Endothelial cell of umbilical vein (primary cell): ENCODE measurements around the gene GAS2L2. TPM values are rescaled to one million over a fixed set of nuclear protein-coding genes. Genes with fewer than 3 reads are reported as not detected.

Experiments
- BruUV-seq: library from RNA; stranded (reverse); fragments of 400-500 nt; replicated peaks from 2 replicates; lab custom pipeline; 2021; lab: Mats Ljungman, UMichigan
- CTCF ChIA-PET: fragments of 300-600, 350-600 bp; sonication (Branson Sonifier 250); formaldehyde crosslinking; loops from one replicate; lab custom pipeline; 2021; ENCODE audit warnings: antibody characterized with exemption, inconsistent platforms; lab: Charles Lee
- POLR2A ChIA-PET: fragments of 300-600, 350-600 bp; sonication (Branson Sonifier 250); formaldehyde crosslinking; loops from one replicate; lab custom pipeline; 2021; ENCODE audit warnings: antibody characterized with exemption, inconsistent platforms; lab: Charles Lee
- DNase-seq: peaks from one replicate; pipeline ENCODE4 v3.0.0-alpha.2; 2011; ENCODE audit warnings: low read depth, low spot score
- FAIRE-seq: peaks from 2 replicates; lab custom pipeline; 2011; peaks lifted over from hg19 to GRCh38; lab: Jason Lieb, UNC
- H2AFZ ChIP-seq: 2 replicates; pipeline ENCODE4 v1.6.0; 2012; ENCODE audit warnings: low read depth, low read length, control low read depth, inconsistent platforms
- H3K27ac ChIP-seq: 2 replicates; pipeline ENCODE4 v1.5.1; 2011; ENCODE audit warnings: low read depth, mild to moderate bottlenecking, control low read depth, low read length, moderate library complexity; ENCODE audit not compliant: insufficient read depth
- H3K27me3 ChIP-seq, 2 experiments: 2 replicates each; pipeline versions ENCODE4 v1.6.0 to v1.6.1; 2011; ENCODE audit warnings: low read length in 2 of 2, mixed read lengths in 1 of 2; ENCODE audit not compliant: control insufficient read depth in 2 of 2, insufficient read depth in 2 of 2
- H3K36me3 ChIP-seq, 2 experiments: 2 replicates in 1 of 2; 3 replicates in 1 of 2; pipeline ENCODE4 v1.5.1; 2011; ENCODE audit warnings: low read length in 2 of 2, mild to moderate bottlenecking in 1 of 2, moderate library complexity in 1 of 2; ENCODE audit not compliant: control insufficient read depth in 2 of 2, insufficient read depth in 2 of 2; ENCODE audit errors: extremely low read depth in 1 of 2
- H3K4me1 ChIP-seq: 3 replicates; pipeline ENCODE4 v1.5.1; 2011; ENCODE audit warnings: mild to moderate bottlenecking, low read length; ENCODE audit not compliant: control insufficient read depth, insufficient read depth; ENCODE audit errors: extremely low read depth
- H3K4me2 ChIP-seq: 2 replicates; pipeline ENCODE4 v1.6.1; 2011; ENCODE audit warnings: low read length, control low read depth, mixed read lengths; ENCODE audit not compliant: insufficient read depth
- H3K4me3 ChIP-seq, 3 experiments: fragments of 200-600 bp in 1 of 3; sonication (generic), shearing (Covaris generic) in 1 of 3; replicated peaks in 1 of 3; 2 replicates each; pipeline ENCODE4 v1.5.1; 2011 to 2016; ENCODE audit warnings: control low read depth in 3 of 3, low read length in 3 of 3, mild to moderate bottlenecking in 2 of 3, inconsistent platforms in 1 of 3, low read depth in 1 of 3, moderate library complexity in 1 of 3; ENCODE audit not compliant: insufficient read depth in 1 of 3
- H3K79me2 ChIP-seq: 2 replicates; pipeline ENCODE4 v1.6.0; 2012; ENCODE audit warnings: low read length, inconsistent platforms; ENCODE audit not compliant: control insufficient read depth, insufficient read depth
- H3K9ac ChIP-seq: replicated peaks from 2 replicates; pipeline ENCODE3; 2011; ENCODE audit warnings: low read length, control low read depth; ENCODE audit not compliant: insufficient read depth; ENCODE audit errors: extremely low read depth
- H3K9me1 ChIP-seq: replicated peaks from 3 replicates; pipeline ENCODE4 v1.6.0; 2011; ENCODE audit warnings: mild to moderate bottlenecking, low read length; ENCODE audit not compliant: control insufficient read depth, insufficient read depth; ENCODE audit errors: extremely low read depth
- H3K9me3 ChIP-seq: replicated peaks from 2 replicates; pipeline ENCODE4 v1.5.1; 2012; ENCODE audit warnings: low read length, inconsistent platforms; ENCODE audit not compliant: control insufficient read depth, insufficient read depth
- H4K20me1 ChIP-seq: replicated peaks from 2 replicates; pipeline ENCODE3; 2011; ENCODE audit warnings: mild to moderate bottlenecking, low read length; ENCODE audit not compliant: control insufficient read depth, insufficient read depth; ENCODE audit errors: extremely low read depth
- CTCF ChIP-seq, 2 donors: IDR thresholded peaks; 1 replicate in 1 of 2; 2 replicates in 1 of 2; pipeline ENCODE4 v1.5.1; 2011; ENCODE audit warnings: low read length in 2 of 2, mild to moderate bottlenecking in 2 of 2, moderate library complexity in 2 of 2, control low read depth in 1 of 2, inconsistent platforms in 1 of 2, low read depth in 1 of 2; ENCODE audit not compliant: insufficient read depth in 1 of 2; ENCODE audit errors: extremely low read depth in 1 of 2
- EZH2 ChIP-seq: IDR thresholded peaks from 2 replicates; pipeline ENCODE4 v1.6.1; 2012; ENCODE audit warnings: borderline replicate concordance, low read depth, mild to moderate bottlenecking, moderate library complexity, low read length, inconsistent platforms; ENCODE audit not compliant: severe bottlenecking
- FOS ChIP-seq: IDR thresholded peaks from 2 replicates; pipeline ENCODE4 v1.6.1; 2011; ENCODE audit warnings: mild to moderate bottlenecking, low read length, moderate library complexity, borderline replicate concordance; ENCODE audit not compliant: insufficient read depth
- GATA2 ChIP-seq: IDR thresholded peaks from 2 replicates; pipeline ENCODE4 v1.7.0; 2011; ENCODE audit warnings: low read depth, mild to moderate bottlenecking, moderate library complexity, mixed read lengths, low read length; ENCODE audit not compliant: insufficient read length, insufficient read depth
- JUN ChIP-seq: IDR thresholded peaks from 2 replicates; pipeline ENCODE4 v1.6.1; 2011; ENCODE audit warnings: borderline replicate concordance, low read depth; ENCODE audit not compliant: insufficient read length, insufficient read depth
- MYC ChIP-seq: IDR thresholded peaks from one replicate; pipeline ENCODE4 v1.6.1; 2011; ENCODE audit warnings: mild to moderate bottlenecking, low read depth, low read length
- POLR2A ChIP-seq: IDR thresholded peaks from 2 replicates; pipeline ENCODE4 v1.6.1; 2012; ENCODE audit warnings: low read depth, mild to moderate bottlenecking, control low read depth, low read length
- POLR2AphosphoS5 ChIP-seq: IDR thresholded peaks from 2 replicates; pipeline ENCODE4 v1.6.1; 2012; ENCODE audit warnings: low read depth, mild to moderate bottlenecking, control low read depth, low read length, moderate library complexity; ENCODE audit not compliant: insufficient read depth
- dilution Hi-C: fragments of 300-500 bp; cut with MboI; formaldehyde crosslinking; loops from one replicate; pipeline ENCODE4 v1.15.0; 2019; ENCODE audit warnings: low sequenced_read_pairs; ENCODE audit not compliant: extremely low pct_ligation_motif_present
- intact Hi-C: fragments of 100-400 bp; cut with micrococcal nuclease; formaldehyde crosslinking; loops from one replicate; pipeline ENCODE4 v1.10.0; 2022
- polyA plus RNA-seq, 4 experiments: library from polyadenylated mRNA; depleted of rRNA in 3 of 4; stranded (reverse) in 3 of 4; unstranded in 1 of 4; fragments of >200 nt; gene quantifications; 2 replicates each; pipeline versions ENCODE4 v1.2.1 to v1.2.3, GENCODE V29; 2011 to 2012; ENCODE audit warnings: missing spikeins in 1 of 4
- total RNA-seq: library from RNA; stranded (reverse); gene quantifications from 2 replicates; pipeline ENCODE4 v1.2.3, GENCODE V29; 2021
- TF ChIP-seq, protein P1 (sequence below): IDR thresholded peaks from 2 replicates; pipeline ENCODE4 v1.6.1; 2011; ENCODE audit not compliant: insufficient read depth, insufficient read length

The GAS2L2 gene
- total and polyA plus RNA-seq, 2 donors (not counting 3 experiments of a cell fraction or from before 2014, with no cell fraction given), result not detected

DNA sequence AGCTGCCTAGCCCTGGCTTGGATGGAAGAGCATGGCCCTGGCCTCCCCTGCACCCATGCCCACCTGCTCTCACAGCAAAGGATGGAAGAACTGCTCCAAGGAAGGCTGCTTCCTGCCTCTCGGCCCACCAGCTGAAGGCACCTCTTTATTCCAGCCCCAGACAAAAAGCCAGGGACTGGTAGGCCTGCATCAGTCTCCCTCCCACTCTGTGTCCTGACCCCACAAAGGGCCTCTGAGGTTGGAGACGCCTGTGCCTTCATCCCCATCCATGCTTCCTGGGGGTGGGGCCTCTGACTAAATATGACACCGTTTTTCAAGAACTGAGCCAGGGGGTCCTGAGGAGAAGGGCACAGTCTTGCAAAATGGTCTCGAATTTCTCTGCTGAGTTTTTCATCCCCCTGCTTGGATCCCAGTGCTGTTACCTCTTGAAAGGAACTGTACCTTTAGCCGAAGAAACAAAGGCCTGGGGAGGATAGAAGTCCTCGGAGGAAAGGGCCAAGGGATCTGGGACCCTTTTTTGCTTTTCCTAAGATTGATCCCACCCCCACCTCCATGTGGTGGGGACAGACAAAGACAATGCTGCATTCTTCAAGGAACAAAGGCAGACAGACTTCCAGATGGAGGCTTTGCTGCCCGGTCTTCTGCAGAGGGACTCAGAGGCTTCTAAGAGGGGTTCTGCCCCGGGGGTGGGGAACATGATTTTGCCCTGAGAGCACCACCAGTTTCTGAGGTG, 12.9 kb upstream of the GAS2L2 start:
- Histone ChIP-seq H3K4me3 (no peak overlapping the region), H3K79me2 (no peaks in the 10 kb centered on the region), H3K27me3 (peaks cover 2 to 3% of the 10 kb centered on the region in 2 experiments), H3K9ac (no peak overlapping the region), H3K9me1 (no peaks in the 10 kb centered on the region), H3K4me2 (no peak overlapping the region), H4K20me1 (no peaks in the 10 kb centered on the region), H3K27ac (no peak overlapping the region), H3K9me3 (no peaks in the 10 kb centered on the region), H2AFZ (no peak overlapping the region), H3K4me1 (peaks cover 7% of the 10 kb centered on the region), H3K36me3 (no peaks in the 10 kb centered on the region)
- ChIA-PET POLR2A (no interaction called here), CTCF (interaction anchor here (1.6 to 8.5 kb wide), 8 partner anchors 11 to 54 kb away, joined by 12 to 453 read pairs (median 32); partner anchors contain the start of genes GAS2L2, MMP28 and TAF15)
- no peak for DNase-seq
- intact Hi-C loops, result no loop called here
- no TSS peak for BruUV-seq
- dilution Hi-C loops, result no loop called here
- TF ChIP-seq POLR2AphosphoS5 (no peak), POLR2A (no peak), EZH2 (no peak), GATA2 (no peak), MYC (no peak), JUN (no peak), FOS (no peak), CTCF (IDR thresholded peaks at IDR 0.05; ENCODE audit: extremely low read depth in 1 of 2, insufficient read depth in 1 of 2, low read depth in 1 of 2, low read length in 2 of 2) (no peak)
- TF ChIP-seq, protein P1, sequence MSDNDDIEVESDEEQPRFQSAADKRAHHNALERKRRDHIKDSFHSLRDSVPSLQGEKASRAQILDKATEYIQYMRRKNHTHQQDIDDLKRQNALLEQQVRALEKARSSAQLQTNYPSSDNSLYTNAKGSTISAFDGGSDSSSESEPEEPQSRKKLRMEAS, result no peak
- no peak for FAIRE-seq
